Neural cell (in vitro differentiated cells): ENCODE measurements around the gene ALK.

Experiments used
- POLR2AphosphoS5 ChIP-seq: IDR thresholded peaks from 2 replicates; pipeline ENCODE4 v1.6.1; 2012
- TF ChIP-seq, protein P1 (sequence below): fragments of 450-650 bp; IDR thresholded peaks from 2 replicates; pipeline ENCODE4 v1.5.1; 2014; ENCODE audit warnings: antibody characterized with exemption, mild to moderate bottlenecking, moderate library complexity; ENCODE audit not compliant: poor library complexity, severe bottlenecking

GRCh38 chr2:29916571-29916970 is 4.8 kb downstream of the ALK start:
- no peak for TF ChIP-seq POLR2AphosphoS5
- TF ChIP-seq, protein P1, sequence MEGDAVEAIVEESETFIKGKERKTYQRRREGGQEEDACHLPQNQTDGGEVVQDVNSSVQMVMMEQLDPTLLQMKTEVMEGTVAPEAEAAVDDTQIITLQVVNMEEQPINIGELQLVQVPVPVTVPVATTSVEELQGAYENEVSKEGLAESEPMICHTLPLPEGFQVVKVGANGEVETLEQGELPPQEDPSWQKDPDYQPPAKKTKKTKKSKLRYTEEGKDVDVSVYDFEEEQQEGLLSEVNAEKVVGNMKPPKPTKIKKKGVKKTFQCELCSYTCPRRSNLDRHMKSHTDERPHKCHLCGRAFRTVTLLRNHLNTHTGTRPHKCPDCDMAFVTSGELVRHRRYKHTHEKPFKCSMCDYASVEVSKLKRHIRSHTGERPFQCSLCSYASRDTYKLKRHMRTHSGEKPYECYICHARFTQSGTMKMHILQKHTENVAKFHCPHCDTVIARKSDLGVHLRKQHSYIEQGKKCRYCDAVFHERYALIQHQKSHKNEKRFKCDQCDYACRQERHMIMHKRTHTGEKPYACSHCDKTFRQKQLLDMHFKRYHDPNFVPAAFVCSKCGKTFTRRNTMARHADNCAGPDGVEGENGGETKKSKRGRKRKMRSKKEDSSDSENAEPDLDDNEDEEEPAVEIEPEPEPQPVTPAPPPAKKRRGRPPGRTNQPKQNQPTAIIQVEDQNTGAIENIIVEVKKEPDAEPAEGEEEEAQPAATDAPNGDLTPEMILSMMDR, result no peak
